ENCODE measurements around the gene PDGFRA.
"Not testable (repeated sequence)": the region's sequence is repeated elsewhere in the genome, so short reads cannot be mapped to it uniquely, and the experiment has no call there.

Gene PDGFRA

DNA sequence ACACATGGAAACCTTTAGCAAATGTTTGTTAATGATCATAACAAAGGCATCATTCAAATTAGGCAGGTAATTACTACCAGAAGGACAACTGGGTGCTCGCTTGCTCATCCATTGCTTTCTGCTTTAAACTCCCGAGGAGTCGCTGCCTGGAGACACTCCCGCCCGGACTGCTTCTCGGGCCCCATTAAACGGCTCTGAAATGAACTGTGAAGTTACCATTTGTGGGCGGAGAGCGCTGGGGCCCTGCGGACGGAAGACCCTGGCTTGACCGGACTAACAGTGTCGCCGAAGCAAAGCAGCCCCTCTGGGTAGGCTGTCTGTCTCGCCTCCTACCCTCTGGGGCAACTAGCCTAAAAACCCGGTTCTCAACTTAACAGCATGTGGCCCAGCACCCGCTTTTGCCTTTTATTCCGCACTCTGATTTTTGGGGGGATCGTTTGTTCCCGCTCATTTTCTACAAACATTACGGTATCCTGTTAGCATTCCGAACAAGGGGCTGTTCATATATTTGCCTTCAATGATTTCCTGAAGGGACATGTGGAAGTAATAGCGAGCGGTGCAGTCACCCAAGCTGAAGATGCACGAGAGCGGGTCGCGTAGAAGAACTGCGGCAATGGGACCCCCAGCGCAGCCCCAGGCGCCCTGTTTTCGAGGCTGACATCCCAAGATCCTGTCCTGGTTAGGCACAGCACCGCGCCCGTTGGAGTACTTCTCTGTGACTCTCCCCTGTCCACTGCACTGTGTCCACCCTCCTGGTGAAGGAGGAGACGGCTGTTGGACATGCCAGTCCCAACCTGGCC, 1.6 kb upstream of the PDGFRA start:
- DNase-seq (ENCODE audit: low read depth in 2 of 2) = no peak

DNA sequence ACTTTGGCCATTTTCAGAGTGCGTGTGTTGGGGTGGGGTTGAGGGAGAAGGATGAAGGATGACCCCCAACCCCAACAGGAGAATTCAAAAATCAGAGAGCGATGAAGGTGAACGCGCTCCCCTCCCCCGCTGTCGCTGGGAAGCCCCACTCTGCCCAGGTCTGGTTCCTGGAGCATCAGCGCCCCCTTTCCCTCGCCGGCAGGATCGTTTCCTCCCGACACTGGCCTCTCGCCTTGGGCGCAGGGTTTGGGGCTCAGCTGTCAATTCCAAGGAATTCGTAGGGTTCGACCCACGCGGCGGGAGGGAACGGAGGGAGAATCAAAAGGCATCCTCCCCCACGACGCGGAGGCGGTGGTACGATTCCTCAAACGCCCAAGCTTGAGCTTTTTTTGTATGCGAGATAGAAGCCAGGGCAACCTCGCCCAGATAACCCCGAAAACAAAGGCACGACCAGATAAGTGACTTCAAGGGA, 1.0 kb upstream of the PDGFRA start:
- DNase-seq (ENCODE audit: low read depth in 2 of 2) = peak; percentile 46 to 50

DNA sequence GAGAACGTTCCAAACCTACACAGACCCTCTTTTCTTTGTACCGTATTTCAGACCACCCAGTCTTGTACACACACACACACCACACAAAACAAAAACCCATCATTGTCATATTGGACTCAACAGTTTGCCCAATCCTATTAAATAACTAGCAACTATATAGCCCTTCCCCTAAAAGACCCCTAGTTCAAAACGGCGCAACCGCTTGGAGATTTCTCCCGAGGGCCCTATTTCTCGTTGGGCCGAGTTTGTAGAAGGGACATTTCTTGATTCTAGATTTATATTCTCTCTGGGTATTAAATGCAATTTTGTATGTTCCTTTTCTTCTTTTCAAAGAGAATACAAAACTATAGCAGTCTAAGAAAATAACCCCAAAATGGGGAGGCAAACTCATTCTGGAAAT, 547 bp upstream of the PDGFRA start:
- DNase-seq (ENCODE audit: low read depth in 2 of 2) = no peak

GRCh38 chr4:54229631-54230483, 764 bp downstream of the PDGFRA start:
- DNase-seq (ENCODE audit: low read depth in 2 of 2) = no peak

GRCh38 chr4:54230484-54231418, 1.7 kb downstream of the PDGFRA start:
- DNase-seq (ENCODE audit: low read depth in 2 of 2) = no peak

- DNase-seq (ENCODE audit: low read depth in 2 of 2) = no peak
Measured at GRCh38 chr4:54231419-54231767, 2.3 kb downstream of the PDGFRA start.

DNA sequence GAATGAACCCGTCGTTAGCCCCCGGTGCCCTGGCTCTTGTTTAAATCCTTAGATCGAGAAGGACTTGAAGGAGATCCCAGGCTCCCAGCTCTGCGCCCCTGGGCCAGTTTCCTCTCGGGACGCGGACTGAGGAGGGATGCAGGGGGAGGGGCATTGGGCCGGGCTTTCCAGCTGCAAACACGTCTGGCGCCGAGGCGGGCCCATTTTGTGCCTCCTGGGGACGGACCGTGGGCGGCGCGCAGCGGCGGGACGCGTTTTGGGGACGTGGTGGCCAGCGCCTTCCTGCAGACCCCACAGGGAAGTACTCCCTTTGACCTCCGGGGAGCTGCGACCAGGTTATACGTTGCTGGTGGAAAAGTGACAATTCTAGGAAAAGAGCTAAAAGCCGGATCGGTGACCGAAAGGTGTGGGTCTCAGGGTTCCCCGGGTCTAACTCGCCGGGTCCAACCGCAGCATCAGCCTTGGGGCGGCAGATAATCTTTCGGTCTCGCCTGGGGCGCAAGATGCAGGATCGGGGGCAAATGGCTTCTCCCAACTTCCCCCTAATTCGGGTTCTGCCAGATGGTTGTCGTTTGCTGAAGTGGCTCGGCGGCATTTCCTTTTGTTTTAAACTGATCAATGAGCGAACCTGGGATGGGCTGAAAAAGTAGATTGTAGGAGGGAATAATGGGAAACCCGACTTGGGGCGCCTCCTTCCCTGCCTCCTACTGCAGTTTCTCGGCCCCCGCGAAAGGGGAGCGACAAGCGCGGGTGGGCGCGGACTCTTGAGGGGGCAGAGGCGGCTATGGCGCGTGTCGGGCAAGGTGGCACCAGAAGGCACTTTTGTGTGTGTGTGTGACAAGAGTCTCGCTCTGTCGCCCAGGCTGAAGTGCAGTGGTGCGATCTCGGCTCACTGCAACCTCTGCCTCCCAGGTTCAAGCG, 2.9 kb downstream of the PDGFRA start:
- DNase-seq (ENCODE audit: low read depth in 2 of 2) = no peak

DNA sequence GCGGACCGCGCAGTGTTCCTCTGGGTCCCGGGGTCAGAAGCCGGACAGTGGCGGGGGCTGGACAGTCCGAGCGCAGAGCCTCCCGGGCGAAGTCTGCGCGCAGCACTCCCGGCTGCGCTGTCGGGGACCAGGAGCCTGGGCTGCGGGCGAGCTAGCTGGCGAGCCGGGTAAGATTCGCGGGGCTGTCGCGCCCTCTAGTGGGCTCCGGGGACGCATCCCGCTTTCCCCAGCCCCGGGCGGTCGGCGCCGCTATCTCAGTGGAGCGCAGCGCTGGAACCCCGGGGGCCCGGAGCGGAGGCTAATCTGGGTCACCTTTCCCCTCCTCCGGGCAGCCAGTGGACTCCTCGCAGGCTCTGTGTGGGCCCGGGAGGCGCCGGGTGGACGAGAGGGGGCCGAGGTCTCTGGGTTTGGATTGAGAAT, 4.2 kb downstream of the PDGFRA start:
- DNase-seq (ENCODE audit: low read depth in 2 of 2) = peak; percentile 77 to 82

DNA sequence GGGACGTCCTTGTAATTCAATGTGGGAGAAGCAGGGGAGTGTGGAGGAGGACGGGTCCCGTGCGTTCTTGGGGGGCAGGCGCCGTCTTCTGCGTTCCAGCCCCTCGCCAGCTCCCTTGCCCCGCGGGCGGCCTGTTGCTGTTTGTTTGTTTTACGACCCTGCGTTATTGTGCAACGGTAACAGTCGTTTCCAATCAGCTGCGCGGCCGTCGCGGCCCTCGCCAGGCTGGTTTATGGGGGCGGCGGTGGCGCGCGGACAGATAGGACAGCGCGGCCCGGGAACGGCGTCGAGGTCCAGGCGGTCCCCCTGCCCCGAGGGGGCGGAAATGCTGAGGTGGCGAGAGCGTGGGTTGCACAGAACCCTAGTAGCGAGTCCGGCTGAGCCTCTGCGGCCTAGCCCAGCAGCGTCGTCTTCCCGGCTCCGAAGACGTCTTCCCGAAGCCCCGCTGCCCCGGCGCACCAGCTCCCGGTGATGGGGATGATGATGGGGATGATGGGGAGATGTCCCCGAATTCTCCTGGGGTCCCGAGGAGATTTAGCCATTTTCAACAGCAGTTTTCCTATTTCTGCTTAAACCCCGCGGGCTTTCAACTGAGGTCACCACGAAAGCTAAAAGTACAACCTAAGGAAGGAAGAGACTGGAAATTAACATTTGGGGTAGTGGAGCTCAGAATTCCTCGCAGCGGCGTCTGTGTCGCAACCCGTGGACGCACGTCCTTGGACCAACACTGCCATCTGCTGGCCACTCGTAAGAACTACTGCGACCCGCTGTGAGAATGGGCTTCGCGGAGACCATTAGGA, 4.8 kb downstream of the PDGFRA start:
- DNase-seq (ENCODE audit: low read depth in 2 of 2) = peak; percentile 51 to 63

DNA sequence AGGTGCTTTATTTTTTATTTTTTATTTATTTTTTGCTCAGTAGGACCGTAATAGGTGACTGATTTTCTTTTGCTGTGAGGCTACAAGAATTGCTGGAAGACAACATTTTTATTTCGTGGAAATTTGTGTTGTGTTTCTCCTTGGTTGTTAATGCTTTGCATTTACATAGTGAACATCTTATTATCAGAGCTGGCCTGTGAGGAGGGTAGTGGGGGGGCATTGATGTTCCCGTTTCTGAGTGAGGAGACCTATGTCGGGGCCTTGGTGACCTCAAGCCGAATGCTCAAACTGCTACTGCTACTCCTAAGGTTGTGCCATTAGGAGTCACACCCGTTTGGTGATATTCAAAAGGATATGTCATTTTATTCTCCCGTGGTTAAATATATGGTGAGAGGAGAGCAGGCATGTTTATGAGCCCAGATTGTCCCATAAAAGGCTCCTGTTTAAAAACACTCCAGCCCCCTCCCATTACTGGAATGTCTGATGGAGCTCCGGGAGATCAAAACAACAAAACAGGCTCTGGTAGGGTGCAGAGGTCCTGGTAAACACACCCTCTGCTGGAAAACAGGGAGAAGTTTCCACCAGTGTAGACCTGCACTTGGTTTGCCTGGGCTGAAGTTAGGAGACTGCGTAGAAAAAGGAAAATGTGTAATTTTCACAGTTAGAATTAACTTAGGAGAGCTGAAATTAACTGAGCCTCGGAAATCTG, 5.6 kb downstream of the PDGFRA start:
- DNase-seq (ENCODE audit: low read depth in 2 of 2) = no peak

DNA sequence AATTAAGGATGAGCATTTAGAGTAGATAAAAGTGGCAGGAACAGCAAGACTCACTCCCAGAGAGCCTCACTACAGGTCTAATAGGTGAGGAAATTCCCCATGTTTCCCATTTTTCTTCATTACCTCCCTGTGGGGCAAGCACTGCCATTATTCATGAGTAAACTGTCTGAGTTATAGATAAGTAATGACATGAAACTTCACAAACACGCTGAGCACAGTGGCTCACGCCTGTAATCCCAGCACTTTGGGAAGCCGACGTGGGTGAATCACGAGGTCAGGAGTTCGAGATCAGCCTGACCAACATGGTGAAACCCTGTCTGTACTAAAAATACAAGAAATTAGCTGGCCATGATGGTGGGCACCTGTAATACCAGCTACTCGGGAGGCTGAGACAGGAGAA, 7.2 kb downstream of the PDGFRA start:
- not testable (repeated sequence) for DNase-seq (ENCODE audit: low read depth in 2 of 2)

DNA sequence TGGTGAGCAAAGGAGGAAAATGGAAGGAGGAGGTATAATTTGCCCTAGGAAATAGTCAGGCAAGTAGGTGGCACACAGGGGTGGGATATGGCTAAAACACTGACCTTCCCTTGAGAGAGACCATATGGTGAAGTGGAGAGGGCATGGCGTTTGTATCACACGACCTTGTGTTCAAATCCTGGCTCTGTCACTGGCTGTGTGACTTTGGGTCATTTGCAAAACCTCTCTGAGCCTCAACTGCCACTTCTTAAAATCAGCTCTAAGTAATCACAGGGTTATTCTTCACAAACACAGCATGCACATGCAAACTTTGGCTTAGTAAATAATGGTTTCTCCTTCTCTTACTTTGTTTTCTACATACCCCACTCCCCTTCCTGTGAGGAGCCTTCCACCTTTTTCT, 8.7 kb downstream of the PDGFRA start:
- DNase-seq (ENCODE audit: low read depth in 2 of 2) = no peak

DNA sequence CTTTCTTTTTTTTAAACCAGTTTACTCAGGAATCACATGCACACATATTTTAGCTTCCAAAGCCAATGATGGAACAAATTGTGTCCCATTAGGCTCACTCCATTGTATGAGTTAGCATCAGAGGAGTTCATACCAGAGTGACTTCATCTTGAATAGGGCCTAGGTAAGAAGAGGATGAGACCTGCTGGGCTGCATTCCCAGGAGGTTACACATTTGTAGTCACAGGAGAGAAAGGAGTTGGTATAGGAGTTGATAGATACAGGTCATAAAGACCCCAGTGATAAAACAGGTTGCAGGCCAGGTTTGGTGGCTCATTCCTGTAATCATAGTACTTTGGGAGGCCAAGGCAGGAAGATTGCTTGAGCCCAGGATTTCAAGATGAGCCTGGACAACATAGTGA, 9.3 kb downstream of the PDGFRA start:
- no peak for DNase-seq (ENCODE audit: low read depth in 2 of 2)

DNA sequence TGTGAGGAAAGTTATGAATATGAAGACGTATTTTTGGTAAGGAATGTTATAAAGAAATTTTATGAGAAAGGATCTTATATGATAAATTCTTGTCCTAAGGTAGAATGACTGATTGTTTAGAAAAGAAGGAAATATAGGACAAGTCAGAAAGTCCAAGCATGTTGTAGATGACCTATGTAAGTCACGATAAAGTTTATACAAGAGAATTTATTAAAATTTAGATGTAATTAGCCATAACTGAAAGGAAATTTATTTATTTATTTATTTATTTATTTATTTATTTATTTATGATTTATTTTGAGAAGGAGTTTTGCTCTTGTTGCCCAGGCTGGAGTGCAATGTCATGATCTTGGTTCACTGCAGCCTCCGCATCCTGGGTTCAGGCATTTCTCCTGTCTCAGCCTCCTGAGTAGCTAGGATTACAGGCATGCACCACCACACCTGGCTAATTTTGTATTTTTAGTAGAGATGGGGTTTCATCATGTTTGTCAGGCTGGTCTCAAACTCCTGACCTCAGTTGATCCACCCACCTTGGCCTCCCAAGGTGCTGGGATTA, 12.3 kb downstream of the PDGFRA start:
- DNase-seq (ENCODE audit: low read depth in 2 of 2) = not testable (repeated sequence)

- DNase-seq (ENCODE audit: low read depth in 2 of 2) = not testable (repeated sequence)
Measured at GRCh38 chr4:54243541-54243940, 14.4 kb downstream of the PDGFRA start.

DNA sequence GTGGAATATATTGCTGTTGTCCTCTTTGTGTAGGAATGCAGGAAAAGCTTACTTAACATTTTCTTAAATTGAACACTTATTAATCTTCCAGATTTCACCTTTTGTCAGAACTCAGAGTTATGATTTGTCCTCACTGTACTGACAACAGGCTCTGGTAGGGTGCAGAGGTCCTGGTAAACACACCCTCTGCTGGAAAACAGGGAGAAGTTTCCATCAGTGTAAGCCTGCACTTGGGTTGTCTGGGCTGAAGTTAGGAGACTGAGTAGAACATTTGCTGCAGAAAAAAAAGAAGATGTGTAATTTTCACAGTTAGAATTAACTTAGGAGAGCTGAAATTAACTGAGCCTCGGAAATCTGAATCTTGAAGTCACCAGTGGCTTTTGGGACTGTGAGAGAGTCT, 23.2 kb downstream of the PDGFRA start:
- DNase-seq (ENCODE audit: low read depth in 2 of 2) = not testable (repeated sequence)

DNA sequence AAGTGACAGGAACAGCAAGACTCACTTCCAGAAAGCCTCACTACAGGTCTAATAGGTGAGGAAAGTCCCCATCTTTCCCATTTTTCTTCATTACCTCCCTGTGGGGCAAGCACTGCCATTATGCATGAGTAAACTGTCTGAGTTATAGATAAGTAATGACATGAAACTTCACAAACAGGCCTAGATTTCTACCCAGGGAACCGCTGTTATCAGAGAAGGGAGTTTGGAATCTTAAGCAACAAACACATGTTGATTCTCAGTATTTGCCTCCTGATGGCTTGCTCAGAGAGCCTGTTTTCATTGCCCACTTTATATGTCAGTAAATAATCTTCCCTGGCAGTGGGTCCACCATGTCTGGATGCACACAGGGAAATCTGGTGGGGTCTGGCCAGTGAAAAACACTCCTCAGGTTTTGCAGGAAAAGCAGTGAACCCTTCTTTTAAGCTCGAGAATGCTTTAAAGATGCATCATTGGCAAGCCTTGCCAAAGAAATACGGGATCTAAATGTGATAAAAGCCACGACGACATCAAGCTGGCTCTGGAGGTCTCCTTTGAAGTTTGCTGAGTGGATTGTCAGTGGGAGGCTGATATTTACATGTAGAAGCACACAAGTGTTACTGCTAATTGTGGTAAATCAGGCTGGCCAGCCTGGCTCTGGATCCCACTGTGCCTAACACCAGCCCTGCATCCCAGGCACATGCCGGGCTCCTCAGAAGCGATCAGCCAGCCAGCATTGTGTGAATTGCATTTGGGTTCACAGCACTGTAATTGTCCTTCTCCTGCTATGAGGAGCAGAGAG, 25.2 kb downstream of the PDGFRA start:
- DNase-seq (ENCODE audit: low read depth in 2 of 2) = no peak

- no peak for DNase-seq (ENCODE audit: low read depth in 2 of 2)
Measured at GRCh38 chr4:54254915-54255246, 25.8 kb downstream of the PDGFRA start.

Data from stimulated activated CD4-positive, alpha-beta T cell treated with anti-CD3 and anti-CD28 coated beads, Interleukin-4, amount 100 ng/mL, for 48 hours (primary cell).